Gastrocnemius medialis (tissue), 4 donors: ENCODE measurements around the gene DGKE. TPM values are rescaled to one million over a fixed set of nuclear protein-coding genes. Genes with fewer than 3 reads are reported as not detected.

ENCODE experiments used
- ATAC-seq, 2 donors: fragments of 150-250 bp; one replicate each; pipeline ENCODE4 v1.9.1; 2016
- DNase-seq, 2 donors: peaks; one replicate each; pipeline ENCODE4 v3.0.0-alpha.2; 2019
- H3K27ac ChIP-seq, 4 donors: fragments of 200-600 bp; sonication (generic); 1 replicate in 1 of 4; 2 replicates in 3 of 4; pipeline ENCODE4 v1.5.1; 2016 to 2018; ENCODE audit warnings: mild to moderate bottlenecking in 2 of 4, moderate library complexity in 1 of 4
- H3K27me3 ChIP-seq, 3 donors: fragments of 200-600 bp; sonication (generic) in 2 of 3; 1 replicate in 1 of 3; 2 replicates in 2 of 3; pipeline versions ENCODE4 v1.5.1 to v1.6.0; 2016 to 2019; ENCODE audit warnings: mild to moderate bottlenecking in 1 of 3, moderate library complexity in 1 of 3
- H3K36me3 ChIP-seq, 2 donors: fragments of 200-600 bp; sonication (generic) in 1 of 2; one replicate each; pipeline ENCODE4 v1.5.1; 2017 to 2018
- H3K4me1 ChIP-seq, 2 donors: fragments of 200-600 bp; sonication (generic) in 1 of 2; one replicate each; pipeline ENCODE4 v1.5.1; 2016 to 2017; ENCODE audit warnings: mild to moderate bottlenecking in 2 of 2
- H3K4me3 ChIP-seq, 4 donors: fragments of 200-600 bp; sonication (generic) in 3 of 4; 1 replicate in 1 of 4; 2 replicates in 3 of 4; pipeline ENCODE4 v1.5.1; 2016 to 2019; ENCODE audit warnings: mild to moderate bottlenecking in 2 of 4
- H3K9me3 ChIP-seq, 3 donors: fragments of 200-600 bp; sonication (generic) in 2 of 3; 1 replicate in 1 of 3; 2 replicates in 2 of 3; pipeline ENCODE4 v1.5.1; 2016 to 2019
- CTCF ChIP-seq, 5 experiments: fragments of 450-650 bp in 3 of 5; fragments of 200-600 bp in 2 of 5; sonication (generic) in 2 of 5; IDR thresholded peaks in 4 of 5; conservative IDR thresholded peaks in 1 of 5; 1 replicate in 4 of 5; 2 replicates in 1 of 5; pipeline ENCODE4 v1.5.1; 2016 to 2019; ENCODE audit warnings: antibody characterized with exemption in 5 of 5, mild to moderate bottlenecking in 3 of 5, moderate library complexity in 3 of 5
- POLR2A ChIP-seq, 2 donors: fragments of 450-650 bp; IDR thresholded peaks; one replicate each; pipeline ENCODE4 v1.6.1; 2017; ENCODE audit warnings: antibody characterized with exemption in 2 of 2, mild to moderate bottlenecking in 2 of 2, moderate library complexity in 2 of 2
- in situ Hi-C, 4 donors: fragments of 200-750 bp; cut with MboI; loops; one replicate each; pipeline versions ENCODE4 v1.15.0 to v1.8.0; 2017; ENCODE audit warnings: low sequenced_read_pairs in 4 of 4
- intact Hi-C: fragments of 100-400 bp; cut with DNase I; formaldehyde crosslinking; loops from one replicate; pipeline ENCODE4 v1.15.1; 2023; ENCODE audit warnings: low total_unique reads
- total RNA-seq, 4 donors: library from RNA; depleted of rRNA; stranded (reverse); fragments of >200 nt; gene quantifications; one replicate each; pipeline versions ENCODE4 v1.1.0 to v1.2.3, GENCODE V29; 2016

The DGKE gene
- total RNA-seq, 4 donors from 2014 or later = 0.53 to 3.0 (median 1.6) TPM

GRCh38 chr17:56798916-56799315, 35.0 kb upstream of the DGKE start:
- peaks cover 0 to 4% of the 10 kb centered on the region in 2 donors for H3K4me1 ChIP-seq
- no peak for ATAC-seq
- in situ Hi-C loops = no loop called here
- no peaks in the 10 kb centered on the region for H3K27me3 ChIP-seq
- no peaks in the 10 kb centered on the region for H3K9me3 ChIP-seq
- intact Hi-C loops = no loop called here
- no peak for DNase-seq
- H3K36me3 ChIP-seq = no peaks in the 10 kb centered on the region
- TF ChIP-seq POLR2A (IDR thresholded peaks at IDR 0.05) (no peak), CTCF (IDR thresholded peaks at IDR 0.05 in 4 of 5, conservative IDR thresholded peaks at IDR 0.05 in 1 of 5) (no peak)
- no peak overlapping the region for H3K27ac ChIP-seq
- no peak overlapping the region for H3K4me3 ChIP-seq

GRCh38 chr17:56801459-56802178, 32.3 kb upstream of the DGKE start:
- Histone ChIP-seq H3K4me3 (no peak overlapping the region), H3K4me1 (peaks cover 0 to 4% of the 10 kb centered on the region in 2 donors), H3K9me3 (no peaks in the 10 kb centered on the region), H3K27ac (peak overlapping the region in 1 of 4 donors; percentile 14), H3K36me3 (no peaks in the 10 kb centered on the region), H3K27me3 (no peaks in the 10 kb centered on the region)
- intact Hi-C loops (no loop called here), in situ Hi-C loops (no loop called here)
- peak in 1 of 2 donors; percentile 30 for ATAC-seq
- TF ChIP-seq CTCF (IDR thresholded peaks at IDR 0.05 in 4 of 5, conservative IDR thresholded peaks at IDR 0.05 in 1 of 5) (no peak), POLR2A (IDR thresholded peaks at IDR 0.05) (no peak)
- no peak for DNase-seq

- ATAC-seq = no peak
- in situ Hi-C loops (no loop called here), intact Hi-C loops (no loop called here)
- no peaks in the 10 kb centered on the region for H3K9me3 ChIP-seq
- H3K36me3 ChIP-seq = no peaks in the 10 kb centered on the region
- TF ChIP-seq POLR2A (IDR thresholded peaks at IDR 0.05) (no peak), CTCF (IDR thresholded peaks at IDR 0.05 in 4 of 5, conservative IDR thresholded peaks at IDR 0.05 in 1 of 5) (no peak)
- no peaks in the 10 kb centered on the region for H3K27me3 ChIP-seq
- DNase-seq = no peak
- H3K4me1 ChIP-seq = peaks cover 0 to 4% of the 10 kb centered on the region in 2 donors
- no peak overlapping the region for H3K4me3 ChIP-seq
- no peak overlapping the region for H3K27ac ChIP-seq
Measured at GRCh38 chr17:56803071-56803470, 30.9 kb upstream of the DGKE start.

GRCh38 chr17:56804454-56804853, 29.5 kb upstream of the DGKE start:
- DNase-seq (no peak), ATAC-seq (no peak)
- H3K4me1 ChIP-seq = peaks cover 0 to 4% of the 10 kb centered on the region in 2 donors
- no peak overlapping the region for H3K4me3 ChIP-seq
- in situ Hi-C loops (no loop called here), intact Hi-C loops (no loop called here)
- no peaks in the 10 kb centered on the region for H3K27me3 ChIP-seq
- H3K27ac ChIP-seq = no peak overlapping the region
- no peaks in the 10 kb centered on the region for H3K36me3 ChIP-seq
- no peaks in the 10 kb centered on the region for H3K9me3 ChIP-seq
- no peak for TF ChIP-seq POLR2A (IDR thresholded peaks at IDR 0.05)
- no peak for TF ChIP-seq CTCF (IDR thresholded peaks at IDR 0.05 in 4 of 5, conservative IDR thresholded peaks at IDR 0.05 in 1 of 5)

- no peak overlapping the region for H3K27ac ChIP-seq
- in situ Hi-C loops = no loop called here
- DNase-seq = no peak
Measured at GRCh38 chr17:56806949-56807348, 27.0 kb upstream of the DGKE start.

More at GRCh38 chr17:56806949-56807348, 27.0 kb upstream of the DGKE start:
- no peaks in the 10 kb centered on the region for H3K27me3 ChIP-seq
- intact Hi-C loops = no loop called here
- TF ChIP-seq CTCF (IDR thresholded peaks at IDR 0.05 in 4 of 5, conservative IDR thresholded peaks at IDR 0.05 in 1 of 5) (no peak), POLR2A (IDR thresholded peaks at IDR 0.05) (no peak)
- ATAC-seq = no peak
- H3K36me3 ChIP-seq = no peaks in the 10 kb centered on the region
- H3K4me1 ChIP-seq = peaks cover 0 to 4% of the 10 kb centered on the region in 2 donors
- no peak overlapping the region for H3K4me3 ChIP-seq
- H3K9me3 ChIP-seq = no peaks in the 10 kb centered on the region
